ENCODE data around the gene SPPL3. TPM values are rescaled to one million over a fixed set of nuclear protein-coding genes. Genes with fewer than 3 reads are reported as not detected.

Gene SPPL3
- total and polyA plus RNA-seq, 2 donors from 2014 or later, result 23.8 to 51.9 TPM

DNA sequence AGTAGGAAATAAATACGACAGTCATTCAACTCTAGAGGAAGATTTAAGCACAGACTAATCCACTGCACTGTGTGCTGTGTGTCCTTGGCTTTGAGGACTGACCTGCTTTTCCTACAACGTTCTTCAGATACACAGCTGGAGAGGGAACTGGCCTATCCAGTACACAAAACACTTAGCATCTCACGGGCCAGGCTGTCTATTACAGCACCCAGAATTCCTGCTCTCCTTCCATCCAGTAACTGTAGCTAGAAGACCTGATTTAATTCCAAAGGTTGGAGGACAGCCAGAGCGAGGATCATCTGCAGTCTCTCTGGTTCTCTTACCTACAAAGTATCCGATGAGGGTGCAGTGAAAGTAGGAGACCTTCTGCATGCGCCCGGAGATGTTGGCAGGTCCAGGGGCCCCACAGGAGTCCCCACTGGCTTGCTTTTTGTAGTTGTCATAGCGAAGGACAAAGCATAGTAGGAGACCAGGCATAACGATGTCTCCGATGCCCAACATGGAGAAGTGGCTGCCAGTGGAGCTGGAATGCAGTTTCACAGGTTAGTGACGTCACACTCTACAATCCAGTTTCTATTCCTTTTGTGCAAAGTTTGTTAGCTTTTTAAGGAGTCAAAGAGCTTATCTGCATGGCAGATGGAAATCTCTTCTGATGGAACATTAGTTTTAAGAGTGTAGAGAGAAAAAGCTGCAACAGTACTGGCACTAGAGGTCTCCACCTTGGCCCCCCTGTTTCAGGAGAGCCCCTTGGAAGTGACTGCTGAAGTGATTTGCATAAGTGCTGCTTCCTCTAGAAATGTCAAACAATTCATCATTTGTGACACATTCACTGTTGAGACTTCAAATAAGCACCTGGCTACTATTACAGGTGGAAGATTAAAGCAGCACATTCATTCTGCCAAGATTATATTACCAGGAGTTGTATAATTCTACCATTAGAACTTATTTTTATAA lies 136.8 kb downstream of the SPPL3 start:
- Histone ChIP-seq H3K27ac (ENCODE audit: low read depth in 2 of 2, low read length in 2 of 2) (no peak overlapping the region), H3K36me3 (ENCODE audit: control insufficient read depth in 2 of 3, insufficient read depth in 3 of 3, low read length in 3 of 3) (peaks cover 17 to 47% (median 35%) of the 10 kb centered on the region in 3 donors), H3K9ac (ENCODE audit: low read length in 3 of 3) (no peak overlapping the region), H3K4me3 (ENCODE audit: low read length in 3 of 3) (no peak overlapping the region), H3K9me3 (ENCODE audit: control insufficient read depth in 2 of 3, insufficient read depth in 1 of 3, low read length in 3 of 3) (no peaks in the 10 kb centered on the region), H3K27me3 (ENCODE audit: control insufficient read depth, insufficient read depth, low read length) (no peaks in the 10 kb centered on the region), H3K4me1 (ENCODE audit: control insufficient read depth in 2 of 3, insufficient read depth in 2 of 3, low read depth in 1 of 3, low read length in 3 of 3) (no peaks in the 10 kb centered on the region)
- DNase-seq (peak in 3 of 5 donors; percentile 28 to 52 (median 42)), FAIRE-seq (no peak)
- intact Hi-C loops (cut with DNase I), result no loop called here
- no peak for TF ChIP-seq CTCF (IDR thresholded peaks at IDR 0.05; ENCODE audit: borderline replicate concordance, extremely low read depth, insufficient read depth)

DNA sequence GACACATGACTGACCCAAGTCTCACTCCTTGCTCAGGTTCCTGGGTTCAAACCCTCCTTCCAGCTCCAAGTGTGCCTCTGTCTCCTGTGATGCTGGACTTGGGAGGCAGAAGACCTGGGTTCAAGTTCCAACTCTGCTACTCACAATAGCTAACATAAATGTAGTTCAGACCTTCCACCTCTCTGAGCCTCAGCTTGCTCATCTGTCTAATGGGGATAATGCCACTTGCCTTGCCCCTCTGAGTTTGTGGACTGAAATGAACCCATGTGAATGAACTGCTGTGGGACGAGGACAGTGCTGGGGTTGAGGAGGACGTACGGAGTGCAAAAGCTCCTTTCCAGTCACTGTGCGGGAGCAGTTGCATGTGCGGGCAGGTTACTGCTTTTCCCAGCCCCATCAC lies 137.6 kb downstream of the SPPL3 start:
- Histone ChIP-seq H3K9ac (ENCODE audit: low read length in 3 of 3) (no peak overlapping the region), H3K36me3 (ENCODE audit: control insufficient read depth in 2 of 3, insufficient read depth in 3 of 3, low read length in 3 of 3) (peaks cover 17 to 54% (median 35%) of the 10 kb centered on the region in 3 donors), H3K27ac (ENCODE audit: low read depth in 2 of 2, low read length in 2 of 2) (no peak overlapping the region), H3K4me3 (ENCODE audit: low read length in 3 of 3) (no peak overlapping the region), H3K4me1 (ENCODE audit: control insufficient read depth in 2 of 3, insufficient read depth in 2 of 3, low read depth in 1 of 3, low read length in 3 of 3) (peaks cover 0 to 5% (median 0%) of the 10 kb centered on the region in 3 donors), H3K9me3 (ENCODE audit: control insufficient read depth in 2 of 3, insufficient read depth in 1 of 3, low read length in 3 of 3) (no peaks in the 10 kb centered on the region), H3K27me3 (ENCODE audit: control insufficient read depth, insufficient read depth, low read length) (no peaks in the 10 kb centered on the region)
- no peak for DNase-seq
- no peak for TF ChIP-seq CTCF (IDR thresholded peaks at IDR 0.05; ENCODE audit: borderline replicate concordance, extremely low read depth, insufficient read depth)
- intact Hi-C loops (cut with DNase I), result no loop called here
- FAIRE-seq, result no peak

DNA sequence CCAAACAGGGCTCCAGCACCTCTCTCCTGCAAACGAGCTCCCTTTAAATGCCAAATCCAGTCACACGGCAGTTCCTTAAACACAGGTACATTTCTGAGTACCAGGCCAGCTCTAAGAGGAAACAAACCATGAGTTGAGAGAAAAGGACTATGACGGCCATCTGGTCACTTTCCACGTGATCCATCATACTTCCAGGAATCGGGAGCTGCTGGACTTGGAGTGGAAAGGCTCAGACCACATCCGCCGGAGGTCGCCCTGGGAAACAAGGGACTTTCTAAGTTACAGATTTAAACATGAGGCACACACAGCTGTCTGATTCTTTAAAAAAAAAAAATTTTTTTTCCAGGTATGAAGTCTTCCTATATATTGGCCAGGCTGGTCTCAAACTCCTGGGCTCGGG lies 139.3 kb downstream of the SPPL3 start:
- DNase-seq (no peak), FAIRE-seq (no peak)
- intact Hi-C loops (cut with DNase I), result no loop called here
- no peak for TF ChIP-seq CTCF (IDR thresholded peaks at IDR 0.05; ENCODE audit: borderline replicate concordance, extremely low read depth, insufficient read depth)
- Histone ChIP-seq H3K27me3 (ENCODE audit: control insufficient read depth, insufficient read depth, low read length) (no peaks in the 10 kb centered on the region), H3K9ac (ENCODE audit: low read length in 3 of 3) (no peak overlapping the region), H3K36me3 (ENCODE audit: control insufficient read depth in 2 of 3, insufficient read depth in 3 of 3, low read length in 3 of 3) (peaks cover 17 to 58% (median 35%) of the 10 kb centered on the region in 3 donors), H3K9me3 (ENCODE audit: control insufficient read depth in 2 of 3, insufficient read depth in 1 of 3, low read length in 3 of 3) (no peaks in the 10 kb centered on the region), H3K27ac (ENCODE audit: low read depth in 2 of 2, low read length in 2 of 2) (no peak overlapping the region), H3K4me1 (ENCODE audit: control insufficient read depth in 2 of 3, insufficient read depth in 2 of 3, low read depth in 1 of 3, low read length in 3 of 3) (peaks cover 0 to 5% (median 0%) of the 10 kb centered on the region in 3 donors), H3K4me3 (ENCODE audit: low read length in 3 of 3) (no peak overlapping the region)

Measured in kidney (tissue), 14 donors.